Right lobe of liver (tissue), 4 donors: ENCODE data around the gene SDK1.

Experiments
- POLR2A ChIP-seq: fragments of 450-650 bp; IDR thresholded peaks from one replicate; pipeline ENCODE4 v1.6.1; 2017; ENCODE audit warnings: antibody characterized with exemption, mild to moderate bottlenecking
- TF ChIP-seq, protein P1 (sequence below), 4 donors: fragments of 200-600 bp in 3 of 4; fragments of 450-650 bp in 1 of 4; IDR thresholded peaks; one replicate each; pipeline versions ENCODE4 v1.5.1 to v1.8.0; 2016 to 2022; ENCODE audit warnings: antibody characterized with exemption in 4 of 4, mild to moderate bottlenecking in 2 of 4
- donor health status: DM: no; HTN: no; CAD: no.
- donor health status: DM: no; HTN: no; CAD: no.
- donor health status: DM: no; HTN: yes; CAD: no.

DNA sequence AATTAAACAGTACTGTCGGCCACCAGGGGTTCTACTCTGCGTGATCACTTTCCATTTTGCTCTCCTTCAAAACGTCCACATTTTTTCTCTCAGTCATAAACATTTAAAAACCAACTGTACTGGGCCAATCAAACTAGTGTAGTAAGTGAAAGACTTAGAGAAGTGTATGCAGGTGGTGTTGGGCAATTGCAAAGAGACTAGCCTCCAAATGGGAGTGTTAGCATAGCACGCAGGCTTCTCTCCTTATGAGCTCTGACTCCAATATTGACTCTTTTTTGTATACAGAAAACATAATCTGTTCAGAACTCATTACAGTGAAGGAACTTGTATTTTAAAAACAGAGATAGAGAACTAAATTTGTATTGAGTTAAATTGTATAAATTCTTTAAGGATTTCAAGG lies 150.6 kb downstream of the SDK1 start:
- TF ChIP-seq POLR2A: no peak
- TF ChIP-seq, protein P1, sequence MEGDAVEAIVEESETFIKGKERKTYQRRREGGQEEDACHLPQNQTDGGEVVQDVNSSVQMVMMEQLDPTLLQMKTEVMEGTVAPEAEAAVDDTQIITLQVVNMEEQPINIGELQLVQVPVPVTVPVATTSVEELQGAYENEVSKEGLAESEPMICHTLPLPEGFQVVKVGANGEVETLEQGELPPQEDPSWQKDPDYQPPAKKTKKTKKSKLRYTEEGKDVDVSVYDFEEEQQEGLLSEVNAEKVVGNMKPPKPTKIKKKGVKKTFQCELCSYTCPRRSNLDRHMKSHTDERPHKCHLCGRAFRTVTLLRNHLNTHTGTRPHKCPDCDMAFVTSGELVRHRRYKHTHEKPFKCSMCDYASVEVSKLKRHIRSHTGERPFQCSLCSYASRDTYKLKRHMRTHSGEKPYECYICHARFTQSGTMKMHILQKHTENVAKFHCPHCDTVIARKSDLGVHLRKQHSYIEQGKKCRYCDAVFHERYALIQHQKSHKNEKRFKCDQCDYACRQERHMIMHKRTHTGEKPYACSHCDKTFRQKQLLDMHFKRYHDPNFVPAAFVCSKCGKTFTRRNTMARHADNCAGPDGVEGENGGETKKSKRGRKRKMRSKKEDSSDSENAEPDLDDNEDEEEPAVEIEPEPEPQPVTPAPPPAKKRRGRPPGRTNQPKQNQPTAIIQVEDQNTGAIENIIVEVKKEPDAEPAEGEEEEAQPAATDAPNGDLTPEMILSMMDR (IDR thresholded peaks at IDR 0.05): no peak
